GM18867 (cell line): ENCODE data around the gene TP63.
A peak's percentile ranks its signal among the peaks of the same experiment; 100 is the strongest.

ENCODE experiments used
- ATAC-seq: cut with Tn5 transposase; IDR thresholded peaks from one replicate; pipeline ENCODE4 v1.9.1; 2021; ENCODE audit warnings: mild to moderate bottlenecking, moderate library complexity; ENCODE audit not compliant: unreplicated experiment

Gene TP63

DNA sequence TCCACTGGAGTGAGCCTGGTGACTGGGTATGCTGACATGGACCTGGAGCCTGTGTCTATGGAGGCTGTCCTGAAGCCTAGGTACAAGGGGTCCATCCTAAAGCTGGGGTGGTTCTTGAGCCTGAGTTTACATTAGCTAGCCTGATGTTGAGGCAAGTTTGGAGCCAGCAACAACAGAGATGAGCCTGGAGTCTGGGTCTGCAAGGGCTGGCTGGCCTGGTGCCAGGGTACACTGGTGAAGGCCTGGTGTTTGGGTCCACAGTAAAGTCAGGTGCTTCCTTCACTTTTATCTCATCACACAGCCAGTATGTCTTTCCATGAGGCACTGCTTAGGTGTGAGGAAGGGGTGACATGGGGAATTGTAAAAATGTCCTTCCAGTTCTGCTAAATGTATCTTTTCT, 49.5 kb downstream of the TP63 start:
- no peak for ATAC-seq

DNA sequence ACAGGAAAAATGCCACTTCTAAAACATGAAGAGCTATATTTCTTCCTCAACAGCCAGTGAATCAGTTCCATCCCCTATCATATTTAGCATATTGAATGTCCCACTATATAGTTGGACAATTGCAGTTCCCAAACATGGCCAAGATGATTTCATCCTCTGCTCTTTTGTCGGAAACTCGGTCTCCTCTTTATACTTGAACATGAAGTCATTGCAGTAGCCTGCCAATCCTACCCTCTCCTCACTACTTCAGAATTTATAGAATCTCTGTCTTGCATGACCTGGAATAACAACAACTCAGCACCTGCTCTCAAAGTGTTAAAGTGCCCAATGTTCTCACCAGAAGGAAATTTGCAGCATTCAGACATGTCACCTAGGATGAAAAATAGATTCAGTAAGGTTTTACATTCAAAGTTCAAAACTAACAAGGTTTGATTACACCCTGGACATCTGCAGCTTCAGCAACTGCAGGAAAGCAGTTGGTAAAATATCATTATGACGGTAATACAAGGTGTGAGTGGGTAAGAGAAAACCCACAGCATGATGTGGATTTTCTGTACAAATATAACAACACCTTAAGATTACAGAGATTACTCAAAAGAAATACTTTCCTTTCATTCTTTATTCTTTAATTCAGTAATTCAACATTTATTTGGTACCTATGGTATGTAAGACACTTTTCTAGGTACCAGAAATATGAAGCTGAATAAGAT, 52.5 kb downstream of the TP63 start:
- ATAC-seq, result no peak

GRCh38 chr3:189684317-189684716, 53.1 kb downstream of the TP63 start:
- ATAC-seq, result no peak

- no peak for ATAC-seq
These were observed 54.1 kb downstream of the TP63 start for GRCh38 chr3:189685291-189685690.

GRCh38 chr3:189685860-189686259, 54.7 kb downstream of the TP63 start:
- no peak for ATAC-seq

- ATAC-seq, result no peak
These were observed 56.3 kb downstream of the TP63 start for GRCh38 chr3:189687475-189687874.

DNA sequence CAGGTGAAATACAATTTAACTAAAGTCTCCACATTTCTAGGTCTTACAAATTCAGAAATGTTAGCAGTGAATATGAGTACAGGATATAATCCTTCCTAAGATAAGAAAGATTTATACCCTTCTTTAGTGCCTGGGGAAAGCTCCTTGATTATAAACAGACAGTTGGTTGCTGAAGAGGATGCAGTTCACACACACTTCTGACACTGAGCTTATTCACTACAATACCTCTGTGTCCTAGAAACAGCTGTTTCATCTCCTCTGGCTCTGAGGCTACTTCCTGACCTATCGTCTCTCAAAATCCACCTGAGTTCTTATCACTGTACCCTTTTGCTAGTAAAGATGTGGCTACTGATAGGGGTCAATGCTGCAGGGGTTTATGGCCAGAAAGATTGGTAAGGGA, 57.1 kb downstream of the TP63 start:
- no peak for ATAC-seq

DNA sequence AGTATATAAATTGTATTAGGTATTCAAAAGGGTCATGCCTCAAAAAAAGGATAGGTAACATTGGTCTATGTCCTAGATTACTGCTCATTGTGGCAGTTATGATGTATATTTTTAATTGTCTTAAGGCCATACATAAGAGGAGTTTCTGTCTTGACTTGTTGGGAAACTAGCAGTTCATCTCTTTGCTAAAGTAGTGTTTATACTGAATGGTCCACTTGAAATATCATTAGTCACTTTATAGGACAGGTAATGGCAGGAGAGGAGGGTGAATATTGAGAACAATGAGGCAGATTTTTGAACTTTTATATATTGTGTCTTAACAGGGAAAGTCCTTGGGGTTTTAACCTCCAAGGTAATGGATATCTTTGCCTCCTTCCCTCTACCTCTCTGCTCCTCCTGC, 58.4 kb downstream of the TP63 start:
- ATAC-seq, result no peak

DNA sequence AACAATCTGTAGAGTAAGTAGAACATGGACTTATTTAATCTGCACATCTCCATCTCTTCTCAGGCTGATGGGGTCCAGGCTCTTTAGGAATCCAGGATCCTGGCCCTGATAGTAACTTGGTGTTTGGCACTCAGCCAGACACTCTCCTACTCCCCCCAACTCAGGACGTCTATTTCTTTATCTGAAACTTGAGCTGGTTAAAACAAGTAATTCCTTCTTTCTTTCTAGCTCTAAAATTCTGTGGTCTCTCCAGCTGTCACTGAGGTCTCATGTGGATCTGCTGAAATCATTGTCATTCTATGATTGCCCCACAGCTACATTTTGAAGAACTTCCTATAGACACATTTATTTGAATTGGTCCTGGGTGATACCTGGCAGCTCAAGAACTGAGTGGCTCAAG, 59.0 kb downstream of the TP63 start:
- no peak for ATAC-seq

- no peak for ATAC-seq
These were observed 59.5 kb downstream of the TP63 start for GRCh38 chr3:189690672-189691071.

GRCh38 chr3:189695400-189695799, 64.2 kb downstream of the TP63 start:
- no peak for ATAC-seq

- no peak for ATAC-seq
These were observed 67.6 kb downstream of the TP63 start for GRCh38 chr3:189698811-189699210.

DNA sequence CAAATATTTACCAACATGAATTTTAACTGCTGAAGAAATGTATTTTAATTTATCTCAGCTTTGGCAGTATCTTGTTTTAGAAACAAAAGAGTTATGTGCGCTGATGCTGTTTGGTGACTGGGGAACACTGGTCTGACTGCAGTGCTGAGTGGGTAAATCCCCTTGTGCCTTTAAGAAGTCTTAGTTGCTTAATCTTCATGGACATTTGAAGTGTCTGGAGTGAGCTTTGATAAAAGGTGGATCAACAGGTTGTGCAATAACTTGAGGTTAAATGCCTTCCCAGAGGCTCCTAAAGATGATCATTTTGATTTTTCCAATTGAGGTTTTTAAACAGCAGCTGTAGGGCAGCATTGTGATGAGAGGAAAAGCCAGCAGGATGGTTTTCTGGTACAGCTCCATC, 68.7 kb downstream of the TP63 start:
- no peak for ATAC-seq

DNA sequence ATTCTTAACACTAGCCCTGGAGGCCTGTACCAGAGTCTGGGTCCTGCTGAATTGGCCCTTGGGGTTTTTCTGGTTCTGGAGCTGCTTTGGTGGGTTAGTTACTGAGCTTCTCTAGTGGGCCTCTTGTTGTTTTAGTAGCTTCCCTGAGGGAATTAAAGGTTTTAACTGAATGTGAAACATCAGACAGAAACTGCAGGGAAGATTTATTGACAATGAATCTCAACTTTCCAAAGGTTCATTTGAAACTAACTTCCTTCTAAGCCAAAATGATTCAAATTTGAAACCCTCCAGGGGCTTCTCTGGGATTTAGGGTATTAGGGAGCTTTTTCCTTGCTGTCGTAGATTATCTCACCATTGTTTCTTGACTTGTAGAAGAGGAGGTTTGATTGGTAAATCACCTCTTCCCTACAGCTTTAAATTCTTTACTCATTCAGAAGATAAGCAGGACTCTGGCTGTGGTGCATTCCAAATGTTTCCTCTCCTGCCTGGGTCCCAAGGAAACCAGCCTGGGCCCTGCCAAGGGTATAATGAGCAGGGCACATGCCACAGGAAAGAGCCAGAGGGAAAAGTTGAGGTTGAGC, 71.0 kb downstream of the TP63 start:
- no peak for ATAC-seq

DNA sequence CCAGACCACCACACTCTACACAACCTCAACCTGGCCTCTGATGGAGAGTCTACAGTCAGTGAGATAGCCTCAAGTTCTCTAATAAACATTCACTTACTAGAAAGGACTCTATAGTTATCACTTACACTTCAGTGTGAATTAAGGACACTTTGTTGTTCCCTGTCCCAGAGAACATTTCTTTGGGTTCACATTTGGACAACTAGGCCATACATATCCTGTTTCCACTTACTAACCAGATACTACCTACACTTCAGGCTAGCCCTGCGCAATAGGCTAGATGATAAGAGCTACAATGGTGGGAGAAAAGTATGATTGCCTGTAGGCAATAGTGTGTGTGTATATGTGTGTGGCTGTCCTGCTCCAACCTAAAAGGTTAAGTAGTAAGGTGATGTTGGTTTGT, 72.7 kb downstream of the TP63 start:
- ATAC-seq, result no peak

DNA sequence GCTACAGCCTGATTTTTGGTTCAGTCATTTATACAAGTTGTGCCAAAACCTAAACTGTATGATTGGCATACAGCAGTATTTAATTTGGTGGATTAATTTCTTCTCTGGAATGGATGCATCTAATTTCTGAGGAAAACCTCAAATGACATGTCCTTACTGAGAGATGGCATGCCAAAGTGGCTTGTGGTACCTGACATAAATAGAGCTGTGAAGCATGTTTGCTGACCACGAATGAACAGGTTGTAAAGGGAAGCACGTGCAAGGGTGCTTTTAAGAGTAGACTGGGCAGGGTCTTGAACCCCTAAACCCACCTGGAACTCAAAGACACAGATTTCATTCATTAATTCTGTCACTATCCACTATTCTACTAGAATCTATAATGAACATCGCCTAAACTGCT, 77.2 kb downstream of the TP63 start:
- ATAC-seq, result no peak

DNA sequence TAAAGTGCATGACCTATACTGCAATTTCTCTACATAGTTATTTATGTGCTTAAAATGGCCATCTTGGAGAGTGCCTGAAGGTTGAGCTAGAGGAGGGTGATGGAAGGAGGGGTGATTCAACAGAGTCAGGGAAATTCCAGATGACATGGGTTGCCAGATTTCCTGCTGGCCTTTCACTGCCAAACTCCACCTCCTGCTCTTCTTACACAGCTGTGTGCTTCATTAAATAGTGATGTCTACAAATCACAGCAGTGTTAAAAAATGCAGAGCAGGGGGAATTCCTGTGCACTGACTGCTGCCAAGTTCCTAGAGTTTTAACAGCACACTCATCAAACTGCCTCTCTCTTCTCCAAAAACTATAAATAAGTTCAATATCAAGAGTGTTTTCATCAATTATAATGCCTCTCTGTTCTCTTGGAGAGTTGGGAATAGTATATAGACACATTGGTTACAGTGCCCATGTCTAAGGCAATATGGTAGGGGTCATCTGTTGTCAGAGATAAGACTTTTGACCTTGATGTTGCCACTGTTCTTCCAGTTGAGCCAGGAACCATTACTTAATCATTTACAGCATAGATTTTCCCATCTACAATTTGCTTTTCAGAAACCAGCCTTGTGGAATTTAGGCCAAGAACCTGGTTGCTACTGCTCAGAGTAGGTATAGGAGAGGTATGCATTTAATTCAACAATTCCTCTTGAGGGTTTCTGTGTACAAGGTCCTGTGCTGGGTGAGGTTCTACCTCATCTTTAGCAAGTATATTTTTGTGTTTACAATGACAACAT, 79.6 kb downstream of the TP63 start:
- no peak for ATAC-seq

- no peak for ATAC-seq
These were observed 81.8 kb downstream of the TP63 start for GRCh38 chr3:189712906-189713483.

DNA sequence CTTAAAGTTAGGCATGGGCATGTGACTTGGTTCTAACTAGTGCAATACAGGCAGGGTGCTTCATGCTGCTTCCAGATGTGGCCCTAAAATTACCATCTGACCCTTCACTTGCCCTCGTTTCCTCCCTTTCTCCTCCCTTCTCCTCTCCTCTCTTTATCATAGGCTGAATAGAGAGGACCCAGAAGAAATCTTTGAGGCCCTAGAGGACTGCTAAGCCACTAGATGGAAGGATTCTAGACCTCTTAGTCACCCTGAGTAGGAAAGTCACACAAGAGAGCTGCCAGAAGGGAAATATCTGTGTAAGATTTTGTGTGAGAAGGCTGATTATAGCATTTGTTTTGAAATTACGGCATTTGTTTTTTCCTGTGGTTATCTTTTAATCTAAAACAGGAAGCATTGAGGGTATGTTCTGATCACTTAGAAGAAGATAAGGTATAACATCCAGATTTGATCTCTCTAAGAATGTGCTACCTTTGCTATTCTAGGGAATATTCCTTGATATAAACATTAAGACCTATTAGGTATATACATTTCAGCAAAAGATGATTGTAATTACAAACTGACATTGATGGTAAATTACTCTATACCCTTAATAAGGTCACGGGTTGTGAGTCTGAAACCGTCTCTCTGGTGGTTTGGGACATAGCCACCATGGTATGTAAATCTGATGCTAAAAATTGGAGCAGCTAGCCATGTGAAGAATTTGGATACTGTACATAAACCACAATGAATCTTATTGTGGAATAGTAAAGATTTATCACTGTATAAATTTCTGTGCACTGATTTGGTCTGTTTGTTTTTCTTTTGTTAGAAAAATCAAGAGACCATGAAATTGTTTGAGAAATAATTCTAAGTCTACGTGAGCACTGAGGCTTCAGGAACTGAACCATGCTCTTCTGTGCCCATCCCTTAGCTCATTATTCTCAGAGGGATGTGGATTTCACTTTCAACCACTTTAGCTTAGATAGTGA, 84.1 kb downstream of the TP63 start:
- ATAC-seq, result peak; percentile 59

GRCh38 chr3:189718215-189718614, 87.0 kb downstream of the TP63 start:
- no peak for ATAC-seq
